NCI-H1048 (cell line): ENCODE results near the gene ACLY.
"Not testable (repeated sequence)": the region's sequence is repeated elsewhere in the genome, so short reads cannot be mapped to it uniquely, and the experiment has no call there.

Source experiments
- DNase-seq: peaks from one replicate; lab custom pipeline; 2025; lab: John Stamatoyannopoulos, UW

The ACLY gene

GRCh38 chr17:41910701-41911391 lies 7.9 kb downstream of the ACLY start:
- no peak for DNase-seq

- DNase-seq: no peak
These were observed 9.7 kb downstream of the ACLY start for GRCh38 chr17:41909088-41909487.

GRCh38 chr17:41907633-41908539 lies 10.9 kb downstream of the ACLY start:
- no peak for DNase-seq

GRCh38 chr17:41907185-41907556 lies 11.6 kb downstream of the ACLY start:
- DNase-seq: no peak

GRCh38 chr17:41906465-41907184 lies 12.1 kb downstream of the ACLY start:
- no peak for DNase-seq

GRCh38 chr17:41905172-41905571 lies 13.6 kb downstream of the ACLY start:
- DNase-seq: no peak

GRCh38 chr17:41904242-41904841 lies 14.4 kb downstream of the ACLY start:
- DNase-seq: no peak

- no peak for DNase-seq
These were observed 17.1 kb downstream of the ACLY start for GRCh38 chr17:41901646-41902045.

GRCh38 chr17:41896726-41897125 lies 22.0 kb downstream of the ACLY start:
- DNase-seq: no peak

- no peak for DNase-seq
These were observed 23.1 kb downstream of the ACLY start for GRCh38 chr17:41895617-41896016.

GRCh38 chr17:41894791-41895331 lies 23.9 kb downstream of the ACLY start:
- DNase-seq: no peak

GRCh38 chr17:41893384-41893783 lies 25.4 kb downstream of the ACLY start:
- no peak for DNase-seq

- DNase-seq: no peak
These were observed 26.8 kb downstream of the ACLY start for GRCh38 chr17:41892021-41892376.

GRCh38 chr17:41891135-41892020 lies 27.4 kb downstream of the ACLY start:
- no peak for DNase-seq

- no peak for DNase-seq
These were observed 30.3 kb downstream of the ACLY start for GRCh38 chr17:41888332-41888965.

GRCh38 chr17:41885733-41886132 lies 33.0 kb downstream of the ACLY start:
- no peak for DNase-seq

GRCh38 chr17:41882756-41883155 lies 36.0 kb downstream of the ACLY start:
- no peak for DNase-seq

GRCh38 chr17:41880130-41880529 lies 38.6 kb downstream of the ACLY start:
- no peak for DNase-seq

- DNase-seq: not testable (repeated sequence)
These were observed 44.5 kb downstream of the ACLY start for GRCh38 chr17:41874293-41874670.

GRCh38 chr17:41873559-41874292 lies 45.0 kb downstream of the ACLY start:
- no peak for DNase-seq
